OCI-LY1 (cell line): ENCODE data around the gene MAGI2.

Experiments used
- H2AFZ ChIP-seq: fragments of 200-600 bp; sonication (generic), shearing (Covaris generic); 2 replicates; pipeline ENCODE4 v1.6.0; 2014; ENCODE audit warnings: antibody characterized with exemption, mild to moderate bottlenecking, low read length
- H3F3A ChIP-seq: fragments of 200-600 bp; sonication (generic), shearing (Covaris generic); 2 replicates; pipeline ENCODE4 v1.6.0; 2014; ENCODE audit warnings: mild to moderate bottlenecking, antibody characterized with exemption, low read length, moderate library complexity; ENCODE audit not compliant: insufficient read depth
- H3K27ac ChIP-seq: fragments of 200-600 bp; sonication (generic); 2 replicates; pipeline ENCODE4 v1.5.1; 2014; ENCODE audit warnings: low read length, mixed run types, mild to moderate bottlenecking, low read depth; ENCODE audit not compliant: poor library complexity, severe bottlenecking
- H3K27me3 ChIP-seq: fragments of 200-600 bp; sonication (generic); 2 replicates; pipeline ENCODE4 v1.6.0; 2014; ENCODE audit warnings: antibody characterized with exemption, mild to moderate bottlenecking, low read length, moderate library complexity; ENCODE audit not compliant: insufficient read depth
- H3K36me3 ChIP-seq: fragments of 200-600 bp; sonication (generic); 2 replicates; pipeline ENCODE4 v1.6.1; 2014; ENCODE audit warnings: mild to moderate bottlenecking, antibody characterized with exemption, low read length, moderate library complexity, mixed read lengths; ENCODE audit not compliant: insufficient read depth
- H3K4me1 ChIP-seq: fragments of 200-600 bp; sonication (generic); 2 replicates; pipeline ENCODE4 v1.5.1; 2014; ENCODE audit warnings: mild to moderate bottlenecking, low read length, moderate library complexity; ENCODE audit not compliant: insufficient read depth, severe bottlenecking
- H3K4me2 ChIP-seq: fragments of 200-600 bp; sonication (generic), shearing (Covaris generic); 2 replicates; pipeline ENCODE4 v1.6.1; 2014; ENCODE audit warnings: low read length
- H3K4me3 ChIP-seq: fragments of 200-600 bp; sonication (generic); 2 replicates; pipeline ENCODE4 v1.5.1; 2014; ENCODE audit warnings: low read length, low read depth, mild to moderate bottlenecking, mixed read lengths; ENCODE audit not compliant: poor library complexity, severe bottlenecking
- H3K79me2 ChIP-seq: fragments of 200-600 bp; shearing (Covaris generic); 2 replicates; pipeline ENCODE4 v1.6.1; 2016; ENCODE audit warnings: mixed run types, low read length, mixed read lengths; ENCODE audit not compliant: insufficient read depth
- H3K9ac ChIP-seq: fragments of 200-600 bp; sonication (generic), shearing (Covaris generic); 2 replicates; pipeline ENCODE4 v1.6.1; 2014; ENCODE audit warnings: mild to moderate bottlenecking, low read length, mixed read lengths
- H3K9me2 ChIP-seq: fragments of 200-600 bp; sonication (generic), shearing (Covaris generic); 2 replicates; pipeline ENCODE4 v1.6.1; 2014; ENCODE audit warnings: low read depth, mild to moderate bottlenecking, low read length, mixed read lengths
- H3K9me3 ChIP-seq: fragments of 200-600 bp; shearing (Covaris generic); 2 replicates; pipeline ENCODE4 v1.6.1; 2014; ENCODE audit warnings: low read length, mixed read lengths
- H4K20me1 ChIP-seq: fragments of 200-600 bp; sonication (generic), shearing (Covaris generic); 2 replicates; pipeline ENCODE4 v1.6.0; 2016; ENCODE audit warnings: mild to moderate bottlenecking, low read length; ENCODE audit not compliant: insufficient read depth
- CTCF ChIP-seq: fragments of 200-600 bp; sonication (generic), shearing (Covaris generic); IDR thresholded peaks from 2 replicates; pipeline ENCODE4 v1.5.1; 2017; ENCODE audit warnings: mild to moderate bottlenecking, antibody characterized with exemption, low read length, moderate library complexity, mixed read lengths
- EZH2 ChIP-seq: fragments of 200-600 bp; sonication (generic), shearing (Covaris generic); IDR thresholded peaks from 2 replicates; pipeline ENCODE4 v1.8.0; 2017; ENCODE audit warnings: borderline replicate concordance, mixed run types, mild to moderate bottlenecking, antibody characterized with exemption, low read length, moderate library complexity, mixed read lengths

Gene MAGI2

DNA sequence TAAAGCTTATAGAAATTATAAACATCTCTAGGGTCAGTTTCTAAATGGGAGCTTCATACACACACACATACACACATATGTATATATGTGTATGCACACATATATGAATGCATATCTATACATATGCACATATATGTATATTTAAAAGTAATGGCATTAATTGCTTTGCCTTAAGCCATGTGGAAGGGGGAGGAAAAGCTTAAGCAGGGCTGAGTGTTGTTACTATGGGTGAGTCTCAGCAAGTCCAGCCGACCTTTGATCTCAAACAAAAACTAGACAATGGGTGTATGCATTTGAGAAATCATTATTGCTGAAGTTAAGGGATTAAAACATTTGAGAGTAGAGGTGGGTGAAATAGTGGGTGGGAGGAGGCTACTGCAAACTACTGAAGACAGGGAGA is 546.7 kb downstream of the MAGI2 start:
- no peaks in the 10 kb centered on the region for H3K9me2 ChIP-seq
- H3F3A ChIP-seq: no peaks in the 10 kb centered on the region
- no peak overlapping the region for H2AFZ ChIP-seq
- no peak overlapping the region for H3K4me2 ChIP-seq
- H3K4me1 ChIP-seq: no peaks in the 10 kb centered on the region
- TF ChIP-seq EZH2 (no peak), CTCF (no peak)
- no peaks in the 10 kb centered on the region for H4K20me1 ChIP-seq
- no peaks in the 10 kb centered on the region for H3K79me2 ChIP-seq
- H3K4me3 ChIP-seq: no peak overlapping the region
- H3K27ac ChIP-seq: no peak overlapping the region
- H3K9me3 ChIP-seq: no peaks in the 10 kb centered on the region
- no peaks in the 10 kb centered on the region for H3K36me3 ChIP-seq
- no peaks in the 10 kb centered on the region for H3K27me3 ChIP-seq
- no peak overlapping the region for H3K9ac ChIP-seq

- Histone ChIP-seq H3K9me2 (no peaks in the 10 kb centered on the region), H3K27me3 (no peaks in the 10 kb centered on the region), H3K4me2 (no peak overlapping the region), H3K9ac (no peak overlapping the region), H3K4me1 (no peaks in the 10 kb centered on the region), H3K27ac (no peak overlapping the region), H2AFZ (no peak overlapping the region), H3F3A (no peaks in the 10 kb centered on the region), H4K20me1 (no peaks in the 10 kb centered on the region), H3K4me3 (no peak overlapping the region), H3K79me2 (no peaks in the 10 kb centered on the region), H3K9me3 (no peaks in the 10 kb centered on the region), H3K36me3 (no peaks in the 10 kb centered on the region)
- TF ChIP-seq CTCF (no peak), EZH2 (no peak)
These were observed 548.0 kb downstream of the MAGI2 start for GRCh38 chr7:78905436-78905835.

DNA sequence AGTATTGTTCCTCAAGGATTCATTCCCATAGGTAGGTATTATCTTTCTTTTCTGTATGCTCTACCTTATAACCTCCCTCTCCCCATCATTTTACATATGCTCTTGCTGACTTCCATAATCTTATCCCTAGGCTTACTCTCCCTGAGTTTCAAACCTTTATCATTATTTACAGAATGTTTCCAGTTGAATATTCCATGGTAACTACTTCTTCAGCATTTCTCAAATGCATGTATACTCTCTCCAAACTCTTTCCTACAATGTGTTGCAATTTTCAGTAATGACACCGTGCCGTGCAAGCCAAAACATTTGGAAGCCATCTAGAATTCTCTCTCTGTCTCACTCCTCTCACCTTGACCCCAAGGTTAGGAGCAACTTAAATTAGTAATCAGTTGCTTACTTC is 548.5 kb downstream of the MAGI2 start:
- Histone ChIP-seq H4K20me1 (no peaks in the 10 kb centered on the region), H3K27ac (no peak overlapping the region), H2AFZ (no peak overlapping the region), H3K79me2 (no peaks in the 10 kb centered on the region), H3K9me3 (no peaks in the 10 kb centered on the region), H3K4me1 (no peaks in the 10 kb centered on the region), H3K4me3 (no peak overlapping the region), H3K27me3 (no peaks in the 10 kb centered on the region), H3K4me2 (no peak overlapping the region), H3K9me2 (no peaks in the 10 kb centered on the region), H3K36me3 (no peaks in the 10 kb centered on the region), H3K9ac (no peak overlapping the region), H3F3A (no peaks in the 10 kb centered on the region)
- TF ChIP-seq EZH2: no peak
- no peak for TF ChIP-seq CTCF
